ENCODE data around the gene LMF1.

The LMF1 gene

DNA sequence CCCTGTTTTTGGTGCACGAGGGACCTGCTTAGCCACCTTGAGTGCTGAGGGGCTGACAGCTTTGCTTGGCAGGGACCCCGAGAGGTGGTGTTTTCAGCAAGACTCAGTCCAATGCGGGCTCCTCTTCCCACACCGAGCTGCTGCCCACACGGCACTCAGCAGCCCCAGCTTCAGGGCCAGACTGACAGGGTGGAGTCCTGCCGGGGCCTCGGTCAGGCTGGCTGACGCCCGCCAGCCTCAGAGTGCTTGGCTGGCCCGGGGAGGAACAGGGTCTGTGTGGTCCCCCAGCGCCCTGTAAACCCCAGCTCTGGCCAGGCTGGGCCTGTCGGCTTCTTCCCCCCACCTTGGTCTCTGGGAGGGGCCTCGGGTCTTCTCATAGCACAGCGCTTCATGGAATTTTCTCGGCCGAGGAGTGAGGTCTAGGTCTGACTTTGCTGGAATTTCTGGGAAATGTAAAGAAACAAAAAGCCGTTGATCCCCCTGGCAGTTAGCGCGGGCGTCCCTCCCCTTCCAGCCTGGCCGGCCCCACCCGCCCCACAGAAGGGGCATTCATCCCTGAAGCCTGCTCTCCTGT, 13.4 kb upstream of the LMF1 start:
- DNase-seq: no peak

DNA sequence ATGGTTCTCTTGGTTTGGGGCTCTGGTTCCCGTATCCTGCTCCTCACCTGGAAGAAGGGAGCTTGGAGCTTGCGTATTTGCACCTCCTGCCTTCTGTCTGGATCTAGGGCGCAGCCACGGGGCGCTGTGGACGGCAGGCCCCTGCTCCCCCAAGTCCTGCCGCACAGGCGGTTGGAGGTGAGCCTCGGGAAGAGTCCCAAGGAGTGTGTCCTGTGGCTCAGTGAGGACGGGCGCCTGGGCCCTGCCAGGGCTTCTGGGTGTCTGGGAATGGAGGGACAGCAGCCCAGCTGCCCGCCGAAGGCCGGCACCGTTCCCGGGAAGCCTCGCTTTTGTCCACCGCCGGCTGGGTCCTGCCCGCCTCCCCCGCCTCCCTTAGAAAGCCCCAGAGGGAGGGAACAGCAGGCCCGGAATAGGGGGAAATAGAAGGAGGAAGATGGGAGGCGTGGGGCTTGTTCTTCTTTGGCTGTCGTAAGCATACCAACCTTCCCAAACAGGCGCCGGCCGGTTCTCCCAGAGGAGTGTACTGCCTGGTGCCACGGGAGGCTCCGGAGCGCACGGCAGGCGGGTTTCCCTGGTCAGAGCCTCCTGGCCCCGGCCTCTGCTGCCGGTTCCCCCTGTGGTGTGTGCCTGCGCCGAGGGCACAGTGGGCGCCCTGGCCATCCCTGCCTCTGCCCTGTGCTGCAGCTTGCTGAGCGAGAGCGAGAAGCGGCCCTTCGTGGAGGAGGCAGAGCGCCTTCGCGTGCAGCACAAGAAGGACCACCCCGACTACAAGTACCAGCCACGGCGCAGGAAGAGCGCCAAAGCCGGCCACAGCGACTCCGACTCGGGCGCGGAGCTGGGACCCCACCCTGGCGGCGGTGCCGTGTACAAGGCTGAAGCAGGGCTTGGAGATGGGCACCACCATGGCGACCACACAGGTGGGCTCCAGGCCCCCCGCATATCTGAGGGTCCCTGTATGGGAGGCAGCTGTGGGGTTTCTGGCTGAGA, 12.6 kb upstream of the LMF1 start:
- no peak for DNase-seq

DNA sequence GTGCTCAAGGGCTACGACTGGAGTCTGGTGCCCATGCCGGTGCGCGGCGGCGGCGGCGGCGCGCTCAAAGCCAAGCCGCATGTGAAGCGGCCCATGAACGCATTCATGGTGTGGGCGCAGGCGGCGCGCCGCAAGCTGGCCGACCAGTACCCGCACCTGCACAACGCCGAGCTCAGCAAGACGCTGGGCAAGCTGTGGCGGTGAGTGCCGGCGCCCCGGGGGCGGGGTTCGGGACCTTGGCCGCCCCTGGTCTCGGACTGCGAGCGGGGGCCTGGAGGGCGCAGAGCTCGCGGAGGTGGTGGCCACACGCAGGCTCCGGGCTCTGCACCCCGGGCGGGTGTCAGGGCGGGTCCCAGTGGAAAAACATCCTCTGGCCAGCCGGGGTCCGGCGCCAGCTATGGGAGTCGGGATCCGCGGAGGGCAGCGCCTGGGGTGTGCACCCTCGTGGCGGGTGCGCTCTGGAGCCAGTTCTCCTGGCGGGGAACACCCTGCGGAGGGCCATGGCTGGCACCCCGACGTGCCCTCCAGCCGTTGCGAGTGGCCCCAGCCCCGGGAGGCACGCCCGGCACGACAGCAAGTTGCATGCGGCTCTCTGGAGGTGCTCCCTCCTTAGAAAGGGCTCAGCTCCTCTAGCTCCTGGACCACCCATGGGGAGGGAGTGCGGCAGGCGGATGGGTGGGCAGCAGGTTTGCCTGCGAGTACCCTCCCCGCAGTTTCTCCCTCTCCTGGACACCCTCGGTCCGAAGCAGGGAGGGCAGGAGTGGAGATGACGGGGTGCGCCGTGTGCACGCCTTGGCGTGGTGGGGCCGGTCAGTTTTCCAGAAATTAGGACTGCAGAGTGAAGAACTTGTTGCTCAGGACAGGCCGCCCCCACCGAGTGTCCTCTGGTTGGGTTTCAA, 11.6 kb upstream of the LMF1 start:
- DNase-seq: no peak

DNA sequence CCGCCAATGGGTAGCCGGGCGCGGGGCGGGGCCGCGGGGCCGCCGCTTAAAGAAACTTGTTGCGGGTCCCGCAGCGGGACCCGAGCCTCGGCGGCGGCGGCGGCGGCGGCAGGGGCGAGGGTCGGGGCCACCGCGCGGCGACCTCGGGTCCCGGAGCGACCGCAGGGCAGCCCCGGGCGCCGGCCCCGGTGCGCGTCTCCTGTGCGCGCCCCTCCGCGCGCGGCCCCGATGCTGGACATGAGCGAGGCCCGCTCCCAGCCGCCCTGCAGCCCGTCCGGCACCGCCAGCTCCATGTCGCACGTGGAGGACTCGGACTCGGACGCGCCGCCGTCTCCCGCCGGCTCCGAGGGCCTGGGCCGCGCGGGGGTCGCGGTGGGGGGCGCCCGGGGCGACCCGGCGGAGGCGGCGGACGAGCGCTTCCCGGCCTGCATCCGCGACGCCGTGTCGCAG, 10.9 kb upstream of the LMF1 start, which contains the start of gene SOX8:
TSS of gene SOX8 (plus strand) at position 76 of the 450 bp plus-strand sequence. CDS start at position 229, 153 bp downstream.
- DNase-seq: no peak

DNA sequence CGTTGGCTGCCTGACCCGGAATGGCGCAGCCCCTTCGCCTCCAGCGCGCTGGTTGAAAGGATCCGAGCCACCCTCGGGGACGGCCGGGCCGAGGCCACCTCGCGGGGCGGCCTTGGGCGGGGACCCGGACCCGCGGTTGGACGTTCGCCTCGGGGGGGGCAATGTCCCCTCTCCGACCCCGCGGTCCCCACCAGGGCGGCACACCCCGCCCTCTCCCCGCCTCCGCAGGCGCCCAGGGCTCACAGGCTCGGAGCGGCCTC, 9.7 kb upstream of the LMF1 start:
- no peak for DNase-seq

DNA sequence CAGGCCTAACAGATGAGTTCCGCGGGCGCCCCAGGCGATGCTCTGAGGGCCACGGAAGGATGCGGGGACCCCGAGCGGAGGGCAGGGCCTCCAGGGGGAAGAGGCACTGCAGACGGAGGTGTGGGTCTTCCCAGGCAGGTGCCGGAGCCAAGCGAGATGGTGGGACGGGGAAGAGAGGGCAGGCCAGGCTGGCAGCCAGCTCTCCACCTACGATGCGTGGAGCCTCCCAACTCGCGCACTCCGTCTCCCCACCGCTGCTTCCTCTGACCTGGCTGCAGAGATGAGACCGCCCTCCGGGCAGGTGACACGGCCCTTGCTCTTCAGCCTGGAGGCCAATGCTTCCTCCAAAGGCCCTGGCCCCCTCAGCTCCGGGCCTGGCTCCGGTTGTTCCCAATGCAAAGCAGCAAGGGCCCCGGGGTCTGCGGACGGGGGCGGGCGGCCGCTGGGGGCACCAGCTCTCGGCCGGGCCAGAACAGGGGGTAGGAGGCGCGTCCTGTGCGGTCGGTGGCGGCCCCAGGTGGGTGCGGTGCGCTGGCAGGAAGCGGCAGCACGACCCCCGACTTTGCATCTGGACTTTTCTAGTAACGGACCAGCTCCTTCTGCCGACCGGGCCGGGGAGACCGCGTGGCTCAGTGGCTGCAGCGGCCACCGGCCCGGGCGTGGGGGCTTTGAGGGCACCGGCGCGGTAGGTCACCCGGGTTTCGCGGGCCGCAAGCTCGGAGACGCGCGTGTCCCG, 9.2 kb upstream of the LMF1 start:
- no peak for DNase-seq

DNA sequence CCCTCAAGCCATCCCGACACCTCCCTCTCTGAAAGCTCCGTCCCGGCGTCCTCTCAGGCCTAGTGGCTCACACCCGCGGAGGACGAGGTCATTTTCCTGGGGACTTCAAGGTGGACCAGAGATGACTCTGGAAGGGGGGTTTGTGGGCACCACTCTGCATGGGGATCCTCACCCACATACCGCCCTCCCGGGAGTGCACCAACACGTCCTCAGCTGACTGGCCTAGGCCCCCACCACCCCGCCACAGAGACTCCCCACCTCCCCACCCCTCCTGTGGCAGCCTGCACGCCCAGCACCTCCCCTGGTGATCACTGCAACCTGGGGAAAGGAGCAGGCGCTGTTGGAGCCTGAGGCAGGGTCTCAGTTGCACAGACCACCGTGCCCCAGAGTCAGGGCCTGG, 8.4 kb upstream of the LMF1 start:
- no peak for DNase-seq

DNA sequence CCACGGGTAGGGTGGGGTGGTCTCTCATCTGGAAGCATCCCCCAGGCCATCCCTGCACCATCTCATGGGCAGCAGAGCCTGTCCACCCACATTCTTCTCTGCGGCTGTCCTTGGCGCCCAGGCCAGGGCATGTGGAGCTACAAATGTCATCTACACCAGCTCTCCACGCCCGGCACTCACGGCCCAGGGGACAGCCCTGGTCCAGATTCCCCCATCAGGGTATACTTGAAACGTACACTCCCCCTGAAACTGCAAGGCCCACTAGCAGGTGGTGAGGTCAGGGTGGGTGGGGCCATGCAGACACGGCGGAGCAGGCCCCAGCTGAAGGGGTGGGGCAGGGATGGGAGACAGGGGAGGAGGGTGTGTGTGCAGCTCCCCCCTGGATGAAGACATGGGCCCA, 7.6 kb upstream of the LMF1 start:
- DNase-seq: no peak

DNA sequence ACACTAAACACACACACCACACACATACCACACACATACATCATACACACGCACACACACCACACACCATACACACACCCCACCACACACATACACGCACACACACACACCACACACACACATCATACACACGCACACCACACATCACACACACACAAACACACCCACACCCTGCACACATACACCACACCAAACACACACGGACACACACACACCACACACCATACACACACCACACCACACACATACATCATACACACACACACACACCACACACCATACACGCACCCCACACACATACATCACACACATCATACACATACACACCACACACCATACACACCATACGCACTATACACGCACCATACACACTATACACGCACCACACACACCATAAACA, 7.1 kb upstream of the LMF1 start:
- no peak for DNase-seq

DNA sequence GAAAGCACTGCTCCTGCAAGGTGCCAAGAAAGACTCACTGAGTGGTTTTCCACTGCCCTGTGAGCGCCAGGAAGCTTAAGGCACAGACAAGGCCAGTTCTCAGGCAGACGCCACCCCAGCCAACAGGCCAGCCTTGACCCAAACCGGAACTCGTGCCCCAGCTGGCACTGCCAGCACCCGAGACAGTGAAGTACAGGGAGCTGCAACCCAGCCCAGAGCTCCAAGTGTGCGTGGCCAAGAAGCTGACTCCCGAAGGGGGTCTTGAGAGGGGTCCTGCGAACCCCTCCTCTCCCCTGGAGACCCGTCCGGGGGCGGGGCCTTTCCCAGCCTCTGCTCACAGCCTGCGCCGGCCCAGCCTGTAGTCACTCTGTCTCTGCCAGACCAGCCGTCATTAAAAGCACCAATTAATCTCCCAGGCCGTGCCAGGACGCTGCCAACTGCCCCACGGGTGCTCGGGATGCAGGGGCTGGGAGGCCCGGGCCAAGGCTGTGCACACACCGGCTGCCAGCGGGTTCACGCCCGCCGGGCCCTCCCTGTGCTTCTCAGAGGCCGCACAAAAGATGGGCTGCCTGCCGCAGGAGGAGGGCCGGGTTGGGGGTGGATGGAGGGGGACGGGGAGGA, 6.4 kb upstream of the LMF1 start:
- DNase-seq: no peak

DNA sequence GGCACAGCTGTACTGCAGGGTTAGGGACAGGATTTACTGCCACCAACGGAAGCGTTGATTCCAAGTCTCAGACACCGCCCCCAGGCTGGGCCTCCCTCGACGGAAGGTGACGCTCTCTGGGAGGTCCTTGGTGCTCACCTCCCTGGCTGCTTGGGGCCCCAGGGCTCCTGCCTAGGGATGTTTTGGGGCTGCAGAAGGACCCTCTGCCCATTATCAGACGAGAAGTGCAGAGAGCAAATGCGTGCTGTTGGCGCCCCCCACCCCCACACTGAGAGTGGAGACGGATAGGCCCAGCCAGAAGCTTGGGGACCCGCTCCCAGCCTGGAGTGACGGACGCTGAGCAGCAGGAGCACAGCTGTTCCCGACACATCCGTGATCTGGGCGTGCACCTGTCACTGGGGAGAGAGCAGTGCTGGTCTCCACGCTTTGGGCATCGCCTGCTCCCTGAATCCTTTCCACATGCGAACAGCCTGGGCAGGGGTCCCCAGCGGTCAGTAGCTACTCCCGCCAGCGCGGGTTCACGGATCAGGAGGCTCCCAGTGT, 5.7 kb upstream of the LMF1 start:
- no peak for DNase-seq

DNA sequence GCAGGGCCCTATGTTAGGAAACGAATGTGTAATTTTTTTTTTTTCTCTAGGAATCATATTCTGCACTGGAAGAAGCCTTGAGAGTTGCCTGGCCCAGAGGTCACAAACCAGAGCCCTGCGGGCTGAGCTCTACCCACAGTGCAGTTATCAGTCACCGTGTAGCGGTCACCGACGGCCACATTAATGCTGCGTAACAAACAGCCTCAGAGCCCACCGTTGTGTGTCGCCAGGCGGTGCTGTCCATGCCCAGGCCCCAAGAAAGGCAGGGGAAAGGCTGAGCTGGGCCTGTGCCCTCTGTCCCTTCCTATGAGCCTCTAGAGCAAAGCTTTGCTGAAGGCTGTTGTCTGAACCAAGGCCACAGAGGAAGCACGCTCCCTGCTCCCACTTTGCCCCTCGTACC, 4.5 kb upstream of the LMF1 start:
- DNase-seq: no peak

DNA sequence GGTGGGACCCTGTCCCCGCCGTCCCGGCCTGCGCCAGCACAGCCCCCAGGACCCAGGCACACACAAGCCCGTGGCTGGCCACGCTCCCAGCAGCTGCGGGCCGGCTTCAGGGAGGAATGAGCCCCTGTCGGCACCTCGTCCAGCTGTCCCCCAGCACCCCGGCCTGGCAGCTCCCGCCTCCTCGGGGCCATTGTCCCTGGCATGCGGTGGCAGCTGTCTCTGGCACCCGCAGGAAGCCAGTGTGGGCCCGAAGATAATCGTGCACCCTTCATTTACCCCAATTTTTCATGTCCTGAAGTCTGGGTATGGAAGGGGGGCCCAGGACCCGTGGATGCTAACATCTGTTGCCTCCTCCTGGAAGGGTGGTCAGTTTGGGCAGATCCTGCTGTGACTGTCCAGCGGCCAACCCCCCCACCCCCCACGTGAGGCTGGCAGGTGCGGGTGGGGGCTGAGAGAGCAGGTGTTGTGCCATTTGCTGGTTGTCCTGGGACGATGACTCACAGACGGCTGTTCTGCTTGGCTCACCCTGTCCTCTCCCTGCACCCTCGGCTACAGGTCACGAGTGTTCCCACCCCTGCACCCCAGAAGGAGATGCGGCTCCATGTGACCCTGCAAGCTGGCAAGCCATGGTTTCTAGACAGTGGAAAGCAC, 4.0 kb upstream of the LMF1 start:
- DNase-seq: no peak

DNA sequence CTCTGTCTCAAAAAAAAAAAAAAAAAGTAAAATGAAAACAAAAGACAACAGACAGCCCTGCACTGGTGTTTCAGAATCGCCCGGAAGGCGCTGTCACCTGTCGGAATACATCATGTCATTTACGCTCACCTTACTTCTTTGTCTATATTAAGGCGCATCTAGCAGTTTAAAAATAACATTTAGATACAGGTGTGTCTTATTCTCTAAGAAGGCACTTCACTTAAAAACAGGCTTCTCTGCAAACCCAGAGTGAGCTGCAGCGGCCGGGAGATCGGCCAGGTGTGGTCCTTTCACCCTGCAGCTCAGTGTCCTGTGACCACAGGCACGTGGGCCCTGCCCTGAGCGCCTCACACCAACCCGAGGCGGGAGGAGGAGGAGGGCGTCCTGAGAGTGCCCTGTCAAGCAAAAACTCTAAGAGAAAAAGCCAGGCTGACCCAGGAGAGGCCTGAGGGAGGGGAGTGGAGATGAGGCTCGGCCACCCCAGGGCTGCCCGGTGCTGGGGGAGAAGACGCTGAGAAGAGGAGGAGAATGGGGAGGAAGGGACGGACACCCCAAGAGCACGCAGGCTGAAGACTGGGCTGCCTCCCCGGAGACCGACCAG, 3.3 kb upstream of the LMF1 start:
- DNase-seq: no peak

DNA sequence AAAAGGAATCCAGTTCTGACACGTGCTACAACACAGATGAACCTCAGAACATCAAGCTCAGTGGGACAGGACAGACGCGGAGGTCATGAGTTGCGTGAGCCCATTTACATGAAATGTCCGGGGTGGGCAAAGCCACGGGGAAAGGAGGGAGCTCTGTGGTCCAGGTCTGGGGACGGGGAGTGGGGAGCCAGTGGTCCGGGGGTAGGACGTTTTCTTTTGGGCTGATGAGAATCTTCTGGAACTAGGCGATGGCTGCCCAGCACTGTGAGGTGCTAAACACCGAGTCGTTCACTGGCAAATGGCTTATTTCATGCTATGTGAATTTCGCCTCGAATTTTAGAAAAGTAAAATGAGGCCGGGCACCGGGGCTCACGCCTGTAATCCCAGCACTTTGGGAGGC, 2.6 kb upstream of the LMF1 start:
- no peak for DNase-seq

DNA sequence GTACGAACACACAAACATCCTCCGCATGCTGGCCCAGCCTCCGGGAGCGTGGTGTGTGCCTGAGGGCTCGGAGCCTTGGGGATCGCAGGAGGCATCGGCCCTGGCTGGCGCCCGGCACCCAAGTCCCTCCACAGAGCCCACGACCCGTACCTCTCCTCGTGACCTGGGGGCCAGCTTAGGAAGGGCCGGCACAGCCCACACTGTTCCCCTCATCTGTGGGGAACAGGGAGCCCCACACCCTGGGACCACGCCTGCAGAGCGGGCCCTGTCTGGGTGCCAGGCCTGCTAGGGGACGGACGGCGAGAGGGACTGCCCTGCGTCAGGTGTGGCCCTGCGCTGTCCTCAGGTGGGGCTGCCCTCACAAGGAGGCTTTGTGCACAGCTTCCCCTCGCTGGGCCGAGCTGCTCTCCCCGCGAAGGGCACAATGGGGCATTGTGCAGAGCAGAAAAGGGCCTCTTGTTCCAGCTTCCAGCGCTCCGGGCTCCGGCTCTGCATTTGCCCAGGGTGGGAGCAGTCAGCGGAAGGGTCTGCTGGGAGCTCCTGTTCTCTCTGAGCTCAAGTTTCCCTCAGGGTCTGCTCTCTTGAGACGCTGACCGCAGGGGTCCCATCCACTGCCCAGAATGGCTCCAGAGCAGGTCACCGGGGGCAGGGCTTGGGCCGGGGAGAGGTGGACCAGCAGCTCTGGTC, 1.7 kb upstream of the LMF1 start:
- DNase-seq: peak; percentile 38

DNA sequence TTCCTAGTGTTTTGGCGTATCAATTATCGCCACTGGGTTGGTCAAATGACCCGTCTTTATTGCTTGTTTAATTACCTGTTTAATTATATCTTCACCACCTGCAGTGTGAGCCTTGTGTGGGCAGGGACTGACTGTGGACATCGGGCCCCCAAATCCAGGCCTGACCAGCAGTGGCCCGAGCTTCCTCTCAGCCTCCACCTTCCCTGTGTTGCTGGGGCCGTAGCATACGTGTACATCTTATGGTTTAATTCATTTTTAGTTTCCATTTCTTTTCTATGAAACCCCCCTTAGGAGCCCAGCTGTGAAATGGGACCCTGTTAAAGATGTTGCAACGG, 1.2 kb upstream of the LMF1 start:
- no peak for DNase-seq

DNA sequence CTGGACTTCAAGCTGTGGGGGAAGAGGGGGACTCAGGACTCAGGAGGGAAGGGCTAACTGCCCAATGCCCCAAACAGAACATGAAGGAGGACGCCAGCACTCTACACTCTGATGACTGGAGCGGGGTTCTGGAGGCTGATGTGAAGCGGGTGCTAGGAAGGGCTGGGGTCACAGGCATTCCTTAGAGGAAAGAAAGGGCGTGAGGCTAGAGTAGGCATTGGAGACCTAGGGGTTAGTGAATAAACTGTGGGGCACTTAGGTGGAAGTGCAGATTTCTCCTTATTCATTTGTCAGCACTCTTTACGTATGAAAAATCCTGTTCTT, 760 bp upstream of the LMF1 start:
- DNase-seq: no peak

DNA sequence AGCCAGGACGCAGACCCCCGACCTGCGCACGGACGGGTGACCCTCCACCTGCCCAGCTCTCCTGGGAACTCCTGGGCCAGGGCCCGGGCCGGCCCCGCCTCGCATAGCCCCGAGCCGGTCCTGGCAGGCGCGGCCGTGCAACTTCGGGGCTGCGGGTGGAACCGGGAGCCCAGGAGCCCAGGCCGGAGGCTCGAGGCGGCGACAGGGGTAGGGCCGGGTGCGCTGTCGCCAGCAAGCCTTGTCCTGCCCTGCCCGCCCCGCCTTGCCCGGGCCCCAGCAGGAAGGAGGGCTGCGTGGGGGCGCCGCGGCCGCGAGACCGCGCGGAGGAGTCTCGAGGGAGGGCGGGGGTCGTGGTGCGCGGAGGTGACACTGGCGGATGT, 408 bp downstream of the LMF1 start:
- DNase-seq: no peak

DNA sequence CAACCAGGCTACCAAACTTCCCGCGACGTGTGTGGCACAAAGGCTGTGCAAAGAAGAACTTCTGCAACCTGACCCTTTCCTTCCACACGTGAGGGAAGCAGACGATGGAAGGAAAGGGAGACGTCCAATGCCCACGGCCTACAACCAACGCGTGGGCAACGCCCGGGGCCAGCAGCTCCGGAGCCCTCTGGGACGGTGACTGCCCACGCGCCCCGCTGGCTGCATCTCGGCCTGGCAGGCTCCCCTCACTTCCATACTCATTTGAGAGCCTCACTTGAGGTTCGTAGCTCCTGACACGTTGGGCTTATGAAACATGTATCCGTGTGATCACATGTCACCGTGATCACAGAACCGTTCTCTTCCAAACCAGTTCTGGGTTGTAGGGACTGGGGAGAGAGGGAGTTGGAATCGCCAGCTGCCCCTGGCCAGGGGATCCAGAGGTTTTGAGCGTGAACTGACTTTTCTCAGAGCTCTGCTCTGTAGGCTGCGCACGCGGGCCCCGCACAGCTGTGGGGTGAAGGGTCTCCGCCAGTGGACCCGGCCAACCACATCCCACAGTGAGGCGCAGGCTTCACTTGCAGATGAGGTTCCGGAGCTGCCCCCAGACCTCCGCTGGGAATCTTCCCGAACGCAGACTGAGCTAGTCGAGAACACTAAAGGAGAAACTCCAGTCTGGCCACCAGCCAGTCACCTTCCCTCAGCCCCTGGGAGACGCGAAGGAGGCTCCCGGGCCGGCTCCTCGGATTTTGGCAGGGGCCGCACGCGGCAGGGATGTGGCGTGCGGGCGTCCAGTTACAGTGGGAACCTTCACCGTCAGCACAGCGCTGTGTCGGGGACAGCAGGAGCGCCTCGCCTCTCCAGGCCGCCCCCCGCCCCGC, 1.0 kb downstream of the LMF1 start:
- no peak for DNase-seq
